Neutrophil (primary cell): ENCODE data around the gene MGAT5B.

ENCODE experiments used
- H3K27ac ChIP-seq: fragments of 200-600 bp; sonication (generic); 2 replicates; pipeline ENCODE4 v1.5.1; 2016; ENCODE audit warnings: mild to moderate bottlenecking, moderate library complexity
- H3K27me3 ChIP-seq: fragments of 200-600 bp; sonication (generic); 2 replicates; pipeline ENCODE4 v1.6.0; 2016; ENCODE audit warnings: mild to moderate bottlenecking
- H3K36me3 ChIP-seq: fragments of 200-600 bp; sonication (generic); 2 replicates; pipeline ENCODE4 v1.5.1; 2017
- H3K4me1 ChIP-seq, 2 experiments: fragments of 200-600 bp in 1 of 2; sonication (generic) in 1 of 2; 1 replicate in 1 of 2; 2 replicates in 1 of 2; pipeline versions ENCODE4 v1.5.1 to v1.6.1; 2013 to 2016; ENCODE audit warnings: low read depth in 1 of 2, low read length in 1 of 2, mild to moderate bottlenecking in 1 of 2, moderate library complexity in 1 of 2; ENCODE audit not compliant: control insufficient read depth in 1 of 2, insufficient read depth in 1 of 2
- H3K4me3 ChIP-seq, 2 experiments: fragments of 200-600 bp in 1 of 2; sonication (generic) in 1 of 2; 1 replicate in 1 of 2; 2 replicates in 1 of 2; pipeline ENCODE4 v1.5.1; 2013 to 2016; ENCODE audit warnings: low read depth in 1 of 2, low read length in 1 of 2, mild to moderate bottlenecking in 1 of 2, moderate library complexity in 1 of 2
- H3K9me3 ChIP-seq: fragments of 200-600 bp; sonication (generic); 2 replicates; pipeline ENCODE4 v1.5.1; 2016
- TF ChIP-seq, protein P1 (sequence below): fragments of 200-600 bp; sonication (generic); IDR thresholded peaks from 2 replicates; pipeline ENCODE4 v1.5.1; 2016; ENCODE audit warnings: antibody characterized with exemption

MGAT5B gene

DNA sequence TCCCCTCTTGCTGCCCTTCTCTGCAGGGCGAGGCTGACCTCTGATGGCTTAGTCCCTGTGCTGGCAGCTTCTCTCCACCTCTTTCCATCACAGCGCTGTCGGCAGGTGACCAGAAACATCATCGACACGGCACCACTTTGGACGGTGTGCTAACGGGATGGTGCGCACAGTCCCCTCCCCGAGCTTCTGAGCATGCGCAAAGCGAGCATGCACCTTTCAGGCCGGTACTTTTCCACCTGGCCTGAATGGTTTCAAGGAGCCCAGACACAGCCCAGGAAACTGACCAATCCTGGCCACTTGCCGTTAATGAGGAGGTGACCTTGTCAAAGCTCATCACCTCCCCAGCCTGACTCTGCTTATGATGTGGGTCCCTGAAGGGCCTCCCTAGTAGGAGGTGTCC is 54.8 kb downstream of the MGAT5B start:
- Histone ChIP-seq H3K27ac (no peak overlapping the region), H3K27me3 (peaks cover 24% of the 10 kb centered on the region), H3K9me3 (no peaks in the 10 kb centered on the region), H3K4me1 (no peaks in the 10 kb centered on the region), H3K4me3 (no peak overlapping the region), H3K36me3 (no peaks in the 10 kb centered on the region)
- TF ChIP-seq, protein P1, sequence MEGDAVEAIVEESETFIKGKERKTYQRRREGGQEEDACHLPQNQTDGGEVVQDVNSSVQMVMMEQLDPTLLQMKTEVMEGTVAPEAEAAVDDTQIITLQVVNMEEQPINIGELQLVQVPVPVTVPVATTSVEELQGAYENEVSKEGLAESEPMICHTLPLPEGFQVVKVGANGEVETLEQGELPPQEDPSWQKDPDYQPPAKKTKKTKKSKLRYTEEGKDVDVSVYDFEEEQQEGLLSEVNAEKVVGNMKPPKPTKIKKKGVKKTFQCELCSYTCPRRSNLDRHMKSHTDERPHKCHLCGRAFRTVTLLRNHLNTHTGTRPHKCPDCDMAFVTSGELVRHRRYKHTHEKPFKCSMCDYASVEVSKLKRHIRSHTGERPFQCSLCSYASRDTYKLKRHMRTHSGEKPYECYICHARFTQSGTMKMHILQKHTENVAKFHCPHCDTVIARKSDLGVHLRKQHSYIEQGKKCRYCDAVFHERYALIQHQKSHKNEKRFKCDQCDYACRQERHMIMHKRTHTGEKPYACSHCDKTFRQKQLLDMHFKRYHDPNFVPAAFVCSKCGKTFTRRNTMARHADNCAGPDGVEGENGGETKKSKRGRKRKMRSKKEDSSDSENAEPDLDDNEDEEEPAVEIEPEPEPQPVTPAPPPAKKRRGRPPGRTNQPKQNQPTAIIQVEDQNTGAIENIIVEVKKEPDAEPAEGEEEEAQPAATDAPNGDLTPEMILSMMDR = no peak

DNA sequence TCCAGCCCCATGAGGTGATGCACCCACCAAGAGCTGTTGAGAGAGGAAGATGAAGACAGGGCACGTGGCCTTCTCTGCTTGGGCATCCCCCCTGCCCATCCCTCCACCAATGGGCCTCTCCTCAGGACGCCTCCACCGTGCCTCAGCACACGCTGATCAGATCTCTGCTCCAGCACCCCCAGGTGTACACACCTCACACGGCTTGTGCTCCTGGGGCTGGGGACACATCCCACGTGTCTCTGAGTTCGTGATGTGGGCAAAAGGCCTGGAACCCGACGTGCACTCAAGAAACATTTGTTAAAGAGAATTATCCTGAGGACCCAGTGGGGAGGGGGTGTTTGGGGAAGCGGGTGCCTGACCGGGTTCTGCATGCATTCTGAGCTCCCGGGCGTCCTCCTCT is 55.3 kb downstream of the MGAT5B start:
- TF ChIP-seq, protein P1 = no peak
- Histone ChIP-seq H3K4me1 (no peaks in the 10 kb centered on the region), H3K36me3 (no peaks in the 10 kb centered on the region)

DNA sequence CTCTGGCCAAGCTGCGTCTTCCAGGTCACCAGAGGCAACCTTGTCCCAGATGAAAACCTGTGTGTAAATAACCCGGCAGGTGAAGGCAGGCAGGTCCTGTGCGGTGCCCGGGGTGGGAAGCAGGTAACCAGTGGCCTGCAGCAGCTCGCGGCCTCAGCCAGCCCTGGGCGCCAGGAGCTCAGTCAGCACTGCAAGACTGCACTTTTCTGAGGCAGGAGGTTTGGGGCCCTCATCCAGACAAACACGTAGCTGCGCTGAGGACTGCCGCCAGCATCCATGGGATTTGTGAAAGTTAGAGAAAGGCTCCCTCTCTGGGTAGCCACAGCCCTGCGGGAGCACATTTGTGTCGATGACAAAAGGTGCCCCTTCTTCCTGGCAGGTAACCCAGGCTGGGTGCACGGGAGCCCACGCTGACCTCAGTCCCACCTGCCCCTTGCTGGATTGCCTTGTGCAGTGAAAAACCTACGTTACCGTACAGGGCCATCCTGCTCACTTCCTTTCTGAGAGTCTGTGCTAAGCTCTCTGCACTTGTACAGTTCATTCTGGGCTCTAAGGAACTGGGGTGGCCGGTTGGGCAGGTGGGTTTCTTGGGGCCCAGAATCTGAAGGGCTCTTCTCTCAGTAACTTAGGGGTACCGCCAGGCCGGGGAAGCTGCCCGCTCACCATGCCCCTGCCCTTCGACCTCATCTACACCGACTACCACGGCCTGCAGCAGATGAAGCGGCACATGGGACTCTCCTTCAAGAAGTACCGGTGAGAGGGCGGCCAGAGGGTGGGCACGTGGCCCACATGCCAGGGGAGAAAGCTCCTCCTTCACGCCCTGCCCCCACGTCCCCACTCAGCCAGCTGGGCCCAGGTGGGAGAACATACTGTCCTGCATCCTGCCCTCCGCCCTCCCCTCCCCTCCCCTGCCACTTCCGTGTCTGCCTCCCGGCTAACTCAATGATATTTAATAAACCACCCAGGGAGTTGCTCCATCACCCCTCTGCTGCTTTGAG is 56.4 kb downstream of the MGAT5B start:
- no peak overlapping the region for H3K4me3 ChIP-seq
- no peak overlapping the region for H3K27ac ChIP-seq
- H3K27me3 ChIP-seq = peaks cover 11% of the 10 kb centered on the region
- TF ChIP-seq, protein P1 = no peak
- no peaks in the 10 kb centered on the region for H3K4me1 ChIP-seq
- H3K36me3 ChIP-seq = no peaks in the 10 kb centered on the region
- no peaks in the 10 kb centered on the region for H3K9me3 ChIP-seq

More for the DNA sequence above, 55.3 kb downstream of the MGAT5B start:
- no peak overlapping the region for H3K4me3 ChIP-seq
- no peaks in the 10 kb centered on the region for H3K9me3 ChIP-seq
- no peak overlapping the region for H3K27ac ChIP-seq
- H3K27me3 ChIP-seq = peaks cover 19% of the 10 kb centered on the region

DNA sequence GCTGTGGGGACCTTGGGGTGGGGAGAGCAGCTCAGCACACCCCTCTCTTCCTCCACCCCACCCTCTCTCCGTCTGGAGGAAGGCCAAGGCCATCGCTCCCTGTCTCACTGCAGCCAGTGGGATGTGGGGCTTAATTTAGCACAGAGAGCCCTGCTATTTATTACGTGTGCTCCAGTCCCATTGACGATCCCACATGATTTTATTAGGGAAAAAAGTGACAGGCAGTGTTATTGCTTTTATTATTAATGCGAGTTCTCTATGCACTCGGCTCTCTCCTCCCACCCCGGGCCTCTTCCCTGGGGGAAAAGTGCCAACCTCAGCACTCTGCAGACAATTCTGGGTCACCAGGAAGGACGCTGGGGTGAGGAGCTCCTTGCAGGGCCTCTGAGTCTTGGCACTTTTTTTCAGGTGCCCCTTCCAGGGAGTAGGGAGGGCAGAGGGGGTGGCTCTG is 57.3 kb downstream of the MGAT5B start:
- no peak overlapping the region for H3K27ac ChIP-seq
- TF ChIP-seq, protein P1 = no peak
- H3K27me3 ChIP-seq = peaks cover 4% of the 10 kb centered on the region
- H3K9me3 ChIP-seq = no peaks in the 10 kb centered on the region
- no peaks in the 10 kb centered on the region for H3K4me1 ChIP-seq
- H3K4me3 ChIP-seq = no peak overlapping the region
- no peaks in the 10 kb centered on the region for H3K36me3 ChIP-seq

DNA sequence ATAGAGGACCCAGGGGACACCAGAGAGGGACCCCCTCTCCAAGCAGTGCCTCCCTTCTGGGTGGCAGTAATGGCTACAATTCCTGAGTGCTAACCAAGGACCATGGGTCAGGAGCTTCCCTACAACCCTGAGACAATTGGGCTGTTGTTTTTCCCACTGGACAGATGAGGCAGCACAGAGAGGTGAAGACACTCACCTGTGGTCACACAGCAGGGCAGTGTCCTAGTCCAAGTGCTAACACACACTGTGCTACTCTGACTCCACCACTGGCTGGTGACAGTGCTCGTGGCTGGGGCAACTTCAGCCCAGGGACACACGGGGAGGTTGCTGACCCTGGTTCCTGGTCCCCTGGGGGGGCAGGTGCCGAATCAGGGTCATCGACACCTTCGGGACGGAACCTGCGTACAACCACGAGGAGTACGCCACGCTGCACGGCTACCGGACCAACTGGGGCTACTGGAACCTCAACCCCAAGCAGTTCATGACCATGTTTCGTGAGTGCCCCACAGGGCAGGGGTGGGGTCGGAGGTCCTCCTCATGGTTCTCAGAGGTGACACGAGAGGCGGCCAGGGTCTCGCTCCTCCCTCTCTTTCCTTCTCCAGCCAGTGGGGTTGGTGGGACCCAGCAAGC is 58.1 kb downstream of the MGAT5B start:
- H3K27ac ChIP-seq = no peak overlapping the region
- TF ChIP-seq, protein P1 = no peak
- H3K4me3 ChIP-seq = no peak overlapping the region
- H3K36me3 ChIP-seq = no peaks in the 10 kb centered on the region
- no peaks in the 10 kb centered on the region for H3K4me1 ChIP-seq
- no peaks in the 10 kb centered on the region for H3K9me3 ChIP-seq
- H3K27me3 ChIP-seq = no peaks in the 10 kb centered on the region
